ENCODE results near the gene IL10. TPM values are rescaled to one million over a fixed set of nuclear protein-coding genes. Genes with fewer than 3 reads are reported as not detected.
"Not testable (repeated sequence)": the region's sequence is repeated elsewhere in the genome, so short reads cannot be mapped to it uniquely, and the experiment has no call there.

The IL10 gene
- polyA plus RNA-seq, 1 donor (not counting 4 experiments of a cell fraction or from before 2014, with no cell fraction given), result not detected

DNA sequence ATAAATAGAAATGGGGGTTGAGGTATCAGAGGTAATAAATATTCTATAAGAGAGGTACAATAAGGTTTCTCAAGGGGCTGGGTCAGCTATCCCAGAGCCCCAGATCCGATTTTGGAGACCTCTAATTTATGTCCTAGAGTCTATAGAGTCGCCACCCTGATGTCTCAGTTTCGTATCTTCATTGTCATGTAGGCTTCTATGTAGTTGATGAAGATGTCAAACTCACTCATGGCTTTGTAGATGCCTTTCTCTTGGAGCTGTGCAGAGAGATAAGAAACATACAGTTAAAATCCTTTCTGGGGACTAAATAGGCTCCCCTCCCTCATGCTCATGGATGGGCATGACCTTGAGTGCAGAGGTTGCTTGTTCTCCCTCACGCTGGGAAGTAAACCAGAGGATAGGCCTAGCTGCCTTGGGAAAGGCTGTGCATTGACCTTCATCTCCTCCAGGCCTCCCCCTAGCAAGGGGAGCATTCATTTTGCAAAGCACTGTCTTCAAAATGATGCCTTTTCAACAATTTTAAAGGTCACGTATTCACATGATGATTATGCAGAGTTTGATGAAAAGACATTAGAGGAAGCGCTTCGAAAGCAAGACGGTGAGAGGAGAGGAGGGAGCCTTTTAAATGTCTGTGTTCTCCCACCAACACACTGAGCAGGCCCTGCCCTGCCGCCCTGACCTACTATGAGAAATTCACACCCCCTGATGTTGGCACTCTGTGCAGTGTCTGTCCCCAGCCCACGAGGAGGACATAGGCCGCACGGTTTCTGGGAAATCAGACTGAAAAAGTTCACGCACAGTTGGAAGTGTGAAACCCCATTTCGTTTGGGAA is 3.6 kb downstream of the IL10 start:
- peaks cover 26% of the 10 kb centered on the region for H3K27me3 ChIP-seq (ENCODE audit: control insufficient read depth, extremely low read depth, insufficient read depth, low read length)
- H3K4me3 ChIP-seq (ENCODE audit: control insufficient read depth in 2 of 3, extremely low read depth in 1 of 3, insufficient read depth in 2 of 3, low read depth in 1 of 3, low read length in 3 of 3), result no peak overlapping the region
- no peak overlapping the region for H3K9ac ChIP-seq (ENCODE audit: control insufficient read depth, extremely low read depth, insufficient read depth, low read length)
- no peaks in the 10 kb centered on the region for H3K79me2 ChIP-seq (ENCODE audit: control insufficient read depth, insufficient read depth, low read length)
- no peak overlapping the region for H2AFZ ChIP-seq (ENCODE audit: control insufficient read depth, low read length)
- no peak for DNase-seq (ENCODE audit: low read depth, low spot score)
- H3K9me1 ChIP-seq (ENCODE audit: control insufficient read depth, extremely low read depth, insufficient read depth, low read length), result no peaks in the 10 kb centered on the region
- peaks cover 5% of the 10 kb centered on the region for H3K4me1 ChIP-seq (ENCODE audit: control insufficient read depth, extremely low read depth, insufficient read depth, low read length)
- H4K20me1 ChIP-seq (ENCODE audit: control insufficient read depth, extremely low read depth, insufficient read depth, low read length), result no peaks in the 10 kb centered on the region
- no peaks in the 10 kb centered on the region for H3K9me3 ChIP-seq (ENCODE audit: control insufficient read depth, low read depth, low read length)
- no peak for FAIRE-seq
- dilution Hi-C loops (cut with MboI; ENCODE audit: extremely low pct_ligation_motif_present, low sequenced_read_pairs), result loop anchor here (25.0 kb wide), 1 partner anchor 219 kb away; no protein-coding TSS in a partner anchor
- no peak for TF ChIP-seq EZH2 (IDR thresholded peaks at IDR 0.05; ENCODE audit: low read length)
- TF ChIP-seq, protein P1, sequence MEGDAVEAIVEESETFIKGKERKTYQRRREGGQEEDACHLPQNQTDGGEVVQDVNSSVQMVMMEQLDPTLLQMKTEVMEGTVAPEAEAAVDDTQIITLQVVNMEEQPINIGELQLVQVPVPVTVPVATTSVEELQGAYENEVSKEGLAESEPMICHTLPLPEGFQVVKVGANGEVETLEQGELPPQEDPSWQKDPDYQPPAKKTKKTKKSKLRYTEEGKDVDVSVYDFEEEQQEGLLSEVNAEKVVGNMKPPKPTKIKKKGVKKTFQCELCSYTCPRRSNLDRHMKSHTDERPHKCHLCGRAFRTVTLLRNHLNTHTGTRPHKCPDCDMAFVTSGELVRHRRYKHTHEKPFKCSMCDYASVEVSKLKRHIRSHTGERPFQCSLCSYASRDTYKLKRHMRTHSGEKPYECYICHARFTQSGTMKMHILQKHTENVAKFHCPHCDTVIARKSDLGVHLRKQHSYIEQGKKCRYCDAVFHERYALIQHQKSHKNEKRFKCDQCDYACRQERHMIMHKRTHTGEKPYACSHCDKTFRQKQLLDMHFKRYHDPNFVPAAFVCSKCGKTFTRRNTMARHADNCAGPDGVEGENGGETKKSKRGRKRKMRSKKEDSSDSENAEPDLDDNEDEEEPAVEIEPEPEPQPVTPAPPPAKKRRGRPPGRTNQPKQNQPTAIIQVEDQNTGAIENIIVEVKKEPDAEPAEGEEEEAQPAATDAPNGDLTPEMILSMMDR (optimal IDR thresholded peaks at IDR 0.05 in 1 of 3, IDR thresholded peaks at IDR 0.05 in 1 of 3, conservative IDR thresholded peaks at IDR 0.05 in 1 of 3; ENCODE audit: extremely low read depth in 1 of 3, insufficient read depth in 2 of 3, low read length in 3 of 3), result no peak
- no peak overlapping the region for H3K27ac ChIP-seq (ENCODE audit: control insufficient read depth, insufficient read depth, low read length)
- H3K36me3 ChIP-seq (ENCODE audit: control insufficient read depth in 2 of 2, extremely low read depth in 1 of 2, insufficient read depth in 2 of 2, low read length in 2 of 2), result no peaks in the 10 kb centered on the region
- no peak overlapping the region for H3K4me2 ChIP-seq (ENCODE audit: control insufficient read depth, extremely low read depth, insufficient read depth, low read depth, low read length)

DNA sequence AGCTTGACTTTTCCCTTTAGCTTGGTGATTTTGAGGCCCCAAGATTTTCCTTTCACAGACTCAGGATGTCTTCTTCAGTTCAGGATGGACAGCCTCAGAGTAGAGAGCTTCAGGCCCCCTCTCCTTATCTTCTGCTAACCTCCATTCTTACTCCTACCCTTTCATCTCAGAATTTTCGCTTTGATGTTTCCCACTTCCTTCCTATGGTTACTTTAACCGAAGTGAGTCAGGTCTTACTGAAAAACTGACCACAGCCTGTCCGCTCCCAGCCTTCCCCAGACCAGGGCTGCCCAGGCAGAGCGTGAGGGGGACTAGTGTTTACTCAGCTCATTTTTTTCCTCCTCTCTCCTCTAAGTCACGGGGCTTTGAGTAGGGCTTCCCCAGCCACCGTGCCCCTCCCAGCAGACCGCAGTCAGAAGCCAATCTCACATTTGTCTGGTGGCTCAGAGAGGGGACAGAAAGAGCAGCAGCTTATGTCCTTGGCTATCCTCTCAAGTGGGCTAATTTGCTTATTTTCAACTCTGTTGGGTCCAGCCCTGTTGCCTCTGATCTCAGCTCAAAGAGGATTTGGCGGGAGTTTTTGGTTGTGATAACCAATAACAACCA is 5.9 kb downstream of the IL10 start:
- dilution Hi-C loops (cut with MboI; ENCODE audit: extremely low pct_ligation_motif_present, low sequenced_read_pairs), result loop anchor here (25.0 kb wide), 1 partner anchor 221 kb away; no protein-coding TSS in a partner anchor
- TF ChIP-seq EZH2 (IDR thresholded peaks at IDR 0.05; ENCODE audit: low read length), result no peak
- TF ChIP-seq, protein P1 (optimal IDR thresholded peaks at IDR 0.05 in 1 of 3, IDR thresholded peaks at IDR 0.05 in 1 of 3, conservative IDR thresholded peaks at IDR 0.05 in 1 of 3; ENCODE audit: extremely low read depth in 1 of 3, insufficient read depth in 2 of 3, low read length in 3 of 3), result no peak
- Histone ChIP-seq H3K9me1 (ENCODE audit: control insufficient read depth, extremely low read depth, insufficient read depth, low read length) (no peaks in the 10 kb centered on the region), H3K27me3 (ENCODE audit: control insufficient read depth, extremely low read depth, insufficient read depth, low read length) (peaks cover 11% of the 10 kb centered on the region), H3K4me3 (ENCODE audit: control insufficient read depth in 2 of 3, extremely low read depth in 1 of 3, insufficient read depth in 2 of 3, low read depth in 1 of 3, low read length in 3 of 3) (no peak overlapping the region), H3K27ac (ENCODE audit: control insufficient read depth, insufficient read depth, low read length) (no peak overlapping the region), H3K79me2 (ENCODE audit: control insufficient read depth, insufficient read depth, low read length) (no peaks in the 10 kb centered on the region), H3K9ac (ENCODE audit: control insufficient read depth, extremely low read depth, insufficient read depth, low read length) (no peak overlapping the region), H2AFZ (ENCODE audit: control insufficient read depth, low read length) (no peak overlapping the region), H3K9me3 (ENCODE audit: control insufficient read depth, low read depth, low read length) (no peaks in the 10 kb centered on the region), H4K20me1 (ENCODE audit: control insufficient read depth, extremely low read depth, insufficient read depth, low read length) (no peaks in the 10 kb centered on the region), H3K4me1 (ENCODE audit: control insufficient read depth, extremely low read depth, insufficient read depth, low read length) (peaks cover 5% of the 10 kb centered on the region), H3K4me2 (ENCODE audit: control insufficient read depth, extremely low read depth, insufficient read depth, low read depth, low read length) (no peak overlapping the region), H3K36me3 (ENCODE audit: control insufficient read depth in 2 of 2, extremely low read depth in 1 of 2, insufficient read depth in 2 of 2, low read length in 2 of 2) (no peaks in the 10 kb centered on the region)
- DNase-seq (ENCODE audit: low read depth, low spot score) (no peak), FAIRE-seq (no peak)

DNA sequence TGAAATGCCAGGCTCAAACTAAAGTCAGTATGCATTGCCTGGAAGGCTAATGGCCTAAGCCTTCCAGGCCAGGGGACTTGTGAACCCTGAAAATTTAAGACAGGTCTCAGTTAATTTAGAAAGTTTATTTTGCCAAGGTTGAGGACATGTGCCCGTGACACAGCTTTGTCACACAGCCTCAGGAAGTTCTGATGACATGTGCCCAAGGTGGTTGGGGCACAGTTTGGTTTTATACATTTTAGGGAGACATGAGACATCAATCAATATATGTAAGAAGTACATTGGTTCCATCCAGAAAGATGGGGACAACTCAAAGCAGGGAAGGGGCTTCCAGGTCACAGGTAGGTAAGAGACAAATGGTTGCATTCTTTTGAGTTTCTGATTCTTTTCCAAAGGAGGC is 6.5 kb downstream of the IL10 start:
- not testable (repeated sequence) for H3K9me3 ChIP-seq (ENCODE audit: control insufficient read depth, low read depth, low read length); H3K79me2 ChIP-seq (ENCODE audit: control insufficient read depth, insufficient read depth, low read length); H2AFZ ChIP-seq (ENCODE audit: control insufficient read depth, low read length); FAIRE-seq; H3K4me1 ChIP-seq (ENCODE audit: control insufficient read depth, extremely low read depth, insufficient read depth, low read length); H3K27ac ChIP-seq (ENCODE audit: control insufficient read depth, insufficient read depth, low read length); H3K9me1 ChIP-seq (ENCODE audit: control insufficient read depth, extremely low read depth, insufficient read depth, low read length); H3K36me3 ChIP-seq (ENCODE audit: control insufficient read depth in 2 of 2, extremely low read depth in 1 of 2, insufficient read depth in 2 of 2, low read length in 2 of 2); H3K4me3 ChIP-seq (ENCODE audit: control insufficient read depth in 2 of 3, extremely low read depth in 1 of 3, insufficient read depth in 2 of 3, low read depth in 1 of 3, low read length in 3 of 3); DNase-seq (ENCODE audit: low read depth, low spot score); H3K9ac ChIP-seq (ENCODE audit: control insufficient read depth, extremely low read depth, insufficient read depth, low read length); H4K20me1 ChIP-seq (ENCODE audit: control insufficient read depth, extremely low read depth, insufficient read depth, low read length); H3K4me2 ChIP-seq (ENCODE audit: control insufficient read depth, extremely low read depth, insufficient read depth, low read depth, low read length)
- dilution Hi-C loops (cut with MboI; ENCODE audit: extremely low pct_ligation_motif_present, low sequenced_read_pairs), result loop anchor here (25.0 kb wide), 1 partner anchor 222 kb away; no protein-coding TSS in a partner anchor
- peaks cover 11% of the 10 kb centered on the region for H3K27me3 ChIP-seq (ENCODE audit: control insufficient read depth, extremely low read depth, insufficient read depth, low read length)

Measured in keratinocyte (primary cell).